Breast epithelium (tissue), 3 donors: ENCODE data around the gene OSBPL5.

Source experiments
- CTCF ChIP-seq, 3 donors: fragments of 450-650 bp; IDR thresholded peaks; one replicate each; pipeline ENCODE4 v1.5.1; 2016 to 2017; ENCODE audit warnings: antibody characterized with exemption in 3 of 3, mild to moderate bottlenecking in 3 of 3, moderate library complexity in 3 of 3
- POLR2A ChIP-seq: fragments of 450-650 bp; IDR thresholded peaks from one replicate; pipeline ENCODE4 v1.6.1; 2016; ENCODE audit warnings: antibody characterized with exemption, mild to moderate bottlenecking, moderate library complexity
- POLR2AphosphoS5 ChIP-seq, 3 donors: sonication (generic); formaldehyde crosslinking; IDR thresholded peaks; one replicate each; pipeline ENCODE4 v1.6.1; 2017; ENCODE audit warnings: antibody characterized with exemption in 3 of 3

DNA sequence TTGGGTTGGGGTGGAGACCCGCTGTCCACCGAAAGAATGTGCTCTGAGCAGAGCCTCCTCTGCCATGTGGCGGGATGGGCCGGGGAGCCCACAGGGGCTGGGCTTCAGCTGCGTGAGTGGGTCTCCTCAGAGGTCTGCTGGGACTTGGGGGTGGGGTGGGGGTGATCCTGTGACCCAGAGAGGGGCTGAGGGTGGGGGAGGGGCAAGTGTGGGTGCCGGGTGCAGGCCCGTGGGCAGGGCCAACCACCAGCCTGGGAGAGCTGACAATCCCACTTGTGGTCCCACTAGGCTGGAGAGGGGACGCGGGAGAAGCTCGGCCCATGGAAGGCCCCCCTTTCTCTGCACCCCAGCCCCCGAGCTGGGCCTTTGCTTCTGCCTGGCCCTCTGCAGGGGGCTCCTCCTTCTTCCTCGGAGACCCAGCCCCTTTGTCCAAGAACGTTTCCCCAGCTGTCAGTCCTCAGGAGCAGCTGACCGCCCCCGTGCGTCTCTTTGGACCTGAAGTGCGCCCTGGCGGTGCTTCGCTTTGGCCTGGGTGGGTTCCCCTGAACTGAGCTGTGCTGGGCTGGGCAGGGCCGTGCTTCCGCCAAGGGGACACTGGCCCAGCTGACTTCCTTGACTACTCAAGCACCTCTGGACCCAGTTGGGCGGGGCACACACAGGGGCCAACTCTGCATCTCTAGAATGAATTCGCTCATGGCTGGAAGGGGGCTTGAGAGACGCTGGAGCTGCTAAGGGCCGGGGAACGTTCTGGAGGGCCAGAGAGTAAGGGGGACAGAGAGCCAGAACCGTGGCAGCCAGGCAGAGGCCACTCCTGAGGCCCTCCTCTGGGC lies 30.2 kb downstream of the OSBPL5 start:
- TF ChIP-seq POLR2A, result no peak
- no peak for TF ChIP-seq POLR2AphosphoS5 (IDR thresholded peaks at IDR 0.05)
- no peak for TF ChIP-seq CTCF (IDR thresholded peaks at IDR 0.05)
